H1 (cell line): ENCODE measurements around the gene SIT1. TPM values are rescaled to one million over a fixed set of nuclear protein-coding genes. Genes with fewer than 3 reads are reported as not detected.

ENCODE experiments used
- ASH2L ChIP-seq: fragments of 200-600, 300-600 bp; sonication (generic); IDR thresholded peaks from one replicate; pipeline ENCODE4 v1.7.1; 2017; ENCODE audit warnings: low read length
- BACH1 ChIP-seq: IDR thresholded peaks from 2 replicates; pipeline ENCODE4 v1.6.1; 2012; ENCODE audit warnings: low read length, improper control_type of control experiment
- BRCA1 ChIP-seq: IDR thresholded peaks from 2 replicates; pipeline ENCODE4 v1.6.1; 2012; ENCODE audit warnings: low read depth, low read length, improper control_type of control experiment
- CBX5 ChIP-seq: fragments of 300-800, 300-1000 bp; sonication (generic); IDR thresholded peaks from 2 replicates; pipeline ENCODE4 v1.7.1; 2016; ENCODE audit warnings: antibody characterized with exemption, low read length, low read depth
- CREB1 ChIP-seq: IDR thresholded peaks from 2 replicates; pipeline ENCODE4 v1.6.1; 2012; ENCODE audit warnings: inconsistent platforms
- polyA plus RNA-seq, 7 experiments: library from polyadenylated mRNA; depleted of rRNA in 3 of 7; stranded (reverse) in 5 of 7; unstranded in 2 of 7; fragments of >200 nt in 5 of 7; fragments of 200-250 nt in 2 of 7; gene quantifications; 1 replicate in 5 of 7; 2 replicates in 1 of 7; 4 replicates in 1 of 7; pipeline versions ENCODE4 v1.2.1 to v1.2.3, GENCODE V29; 2011 to 2013; ENCODE audit warnings: missing spikeins in 2 of 7, mixed read lengths in 2 of 7
- total RNA-seq: library from RNA; stranded (reverse); fragmentation: NEBNext Ultra II Directional; extraction: Animal tissue kit (Norgen Biotek cat#: 25700); gene quantifications from 2 replicates; pipeline ENCODE4 v1.2.1, GENCODE V29; 2021
- TF ChIP-seq, protein P1 (sequence below): IDR thresholded peaks from 2 replicates; pipeline ENCODE4 v1.6.1; 2011; ENCODE audit warnings: low read length, improper control_type of control experiment
- TF ChIP-seq, protein P2 (sequence below): IDR thresholded peaks from 2 replicates; pipeline ENCODE4 v1.6.1; 2012; ENCODE audit warnings: low read length, inconsistent platforms

SIT1 gene
- total and polyA plus RNA-seq, 2 of the 8 experiments (the other 6 are each of a cell fraction or from before 2014, with no cell fraction given) = 8.2 to 12.8 TPM

DNA sequence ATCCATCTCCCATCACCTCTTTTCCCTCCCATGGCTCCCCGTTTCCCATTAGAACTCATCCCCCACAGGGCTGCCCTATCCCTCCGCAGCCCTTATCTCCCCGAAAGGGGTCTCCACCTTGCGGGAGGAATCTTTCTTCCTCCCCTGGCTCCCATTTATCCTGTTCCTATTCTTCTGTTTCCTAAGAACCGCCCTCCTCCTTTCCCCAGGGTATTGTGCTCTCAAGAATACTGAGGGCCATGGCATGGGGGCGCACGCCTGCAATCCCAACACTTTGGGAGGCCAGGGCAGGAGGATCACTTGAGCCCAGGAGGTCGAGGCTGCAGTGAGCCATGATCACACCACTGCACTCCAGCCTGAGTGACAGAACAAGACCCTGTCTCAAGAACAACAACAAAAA lies 33.2 kb downstream of the SIT1 start (continued):
- TF ChIP-seq CBX5 (no peak), CREB1 (no peak), BACH1 (no peak), BRCA1 (no peak), ASH2L (no peak)
- TF ChIP-seq, protein P1, sequence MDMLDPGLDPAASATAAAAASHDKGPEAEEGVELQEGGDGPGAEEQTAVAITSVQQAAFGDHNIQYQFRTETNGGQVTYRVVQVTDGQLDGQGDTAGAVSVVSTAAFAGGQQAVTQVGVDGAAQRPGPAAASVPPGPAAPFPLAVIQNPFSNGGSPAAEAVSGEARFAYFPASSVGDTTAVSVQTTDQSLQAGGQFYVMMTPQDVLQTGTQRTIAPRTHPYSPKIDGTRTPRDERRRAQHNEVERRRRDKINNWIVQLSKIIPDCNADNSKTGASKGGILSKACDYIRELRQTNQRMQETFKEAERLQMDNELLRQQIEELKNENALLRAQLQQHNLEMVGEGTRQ = no peak
- TF ChIP-seq, protein P2, sequence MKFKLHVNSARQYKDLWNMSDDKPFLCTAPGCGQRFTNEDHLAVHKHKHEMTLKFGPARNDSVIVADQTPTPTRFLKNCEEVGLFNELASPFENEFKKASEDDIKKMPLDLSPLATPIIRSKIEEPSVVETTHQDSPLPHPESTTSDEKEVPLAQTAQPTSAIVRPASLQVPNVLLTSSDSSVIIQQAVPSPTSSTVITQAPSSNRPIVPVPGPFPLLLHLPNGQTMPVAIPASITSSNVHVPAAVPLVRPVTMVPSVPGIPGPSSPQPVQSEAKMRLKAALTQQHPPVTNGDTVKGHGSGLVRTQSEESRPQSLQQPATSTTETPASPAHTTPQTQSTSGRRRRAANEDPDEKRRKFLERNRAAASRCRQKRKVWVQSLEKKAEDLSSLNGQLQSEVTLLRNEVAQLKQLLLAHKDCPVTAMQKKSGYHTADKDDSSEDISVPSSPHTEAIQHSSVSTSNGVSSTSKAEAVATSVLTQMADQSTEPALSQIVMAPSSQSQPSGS = no peak
